HL-60 (cell line): ENCODE data around the gene RASAL1.
A peak's percentile ranks its signal among the peaks of the same experiment; 100 is the strongest.

Source experiments
- DNase-seq, 2 experiments: peaks; one replicate each; pipeline ENCODE4 v3.0.0-alpha.2; 2010 to 2020; ENCODE audit warnings: low read depth in 1 of 2, low spot score in 1 of 2
- H3K27ac ChIP-seq: fragments of 250-450 bp; sonication (Bioruptor Pico); replicated peaks from 2 replicates; pipeline ENCODE4 v1.5.1; 2020; ENCODE audit warnings: mild to moderate bottlenecking, moderate library complexity
- H3K27me3 ChIP-seq: fragments of 250-450 bp; sonication (Bioruptor Pico); 2 replicates; pipeline ENCODE4 v1.5.1; 2021; ENCODE audit warnings: mild to moderate bottlenecking, moderate library complexity; ENCODE audit not compliant: insufficient read depth, poor library complexity, severe bottlenecking
- H3K4me3 ChIP-seq: replicated peaks from 2 replicates; pipeline ENCODE4 v1.5.1; 2011; ENCODE audit warnings: mild to moderate bottlenecking, control low read depth, low read length; ENCODE audit not compliant: insufficient read depth
- CTCF ChIP-seq: IDR thresholded peaks from one replicate; pipeline ENCODE4 v1.5.1; 2011; ENCODE audit warnings: low read length, control low read depth, inconsistent platforms; ENCODE audit not compliant: insufficient read depth
- GABPA ChIP-seq: IDR thresholded peaks from 2 replicates; pipeline ENCODE4 v1.6.1; 2012; ENCODE audit warnings: low read depth
- POLR2AphosphoS5 ChIP-seq: IDR thresholded peaks from 2 replicates; pipeline ENCODE4 v1.6.1; 2012; ENCODE audit warnings: low read depth
- REST ChIP-seq: IDR thresholded peaks from 2 replicates; pipeline ENCODE4 v1.6.1; 2012; ENCODE audit warnings: low read depth; ENCODE audit not compliant: insufficient replicate concordance
- SPI1 ChIP-seq: IDR thresholded peaks from 2 replicates; pipeline ENCODE4 v1.6.1; 2012; ENCODE audit warnings: low read depth, mild to moderate bottlenecking, borderline replicate concordance

The RASAL1 gene

GRCh38 chr12:113094738-113095137 lies 40.8 kb downstream of the RASAL1 start:
- no peak overlapping the region for H3K4me3 ChIP-seq
- no peak overlapping the region for H3K27ac ChIP-seq
- TF ChIP-seq SPI1 (no peak), GABPA (no peak), POLR2AphosphoS5 (no peak)
- H3K27me3 ChIP-seq = peaks cover 3% of the 10 kb centered on the region
- DNase-seq = no peak

DNA sequence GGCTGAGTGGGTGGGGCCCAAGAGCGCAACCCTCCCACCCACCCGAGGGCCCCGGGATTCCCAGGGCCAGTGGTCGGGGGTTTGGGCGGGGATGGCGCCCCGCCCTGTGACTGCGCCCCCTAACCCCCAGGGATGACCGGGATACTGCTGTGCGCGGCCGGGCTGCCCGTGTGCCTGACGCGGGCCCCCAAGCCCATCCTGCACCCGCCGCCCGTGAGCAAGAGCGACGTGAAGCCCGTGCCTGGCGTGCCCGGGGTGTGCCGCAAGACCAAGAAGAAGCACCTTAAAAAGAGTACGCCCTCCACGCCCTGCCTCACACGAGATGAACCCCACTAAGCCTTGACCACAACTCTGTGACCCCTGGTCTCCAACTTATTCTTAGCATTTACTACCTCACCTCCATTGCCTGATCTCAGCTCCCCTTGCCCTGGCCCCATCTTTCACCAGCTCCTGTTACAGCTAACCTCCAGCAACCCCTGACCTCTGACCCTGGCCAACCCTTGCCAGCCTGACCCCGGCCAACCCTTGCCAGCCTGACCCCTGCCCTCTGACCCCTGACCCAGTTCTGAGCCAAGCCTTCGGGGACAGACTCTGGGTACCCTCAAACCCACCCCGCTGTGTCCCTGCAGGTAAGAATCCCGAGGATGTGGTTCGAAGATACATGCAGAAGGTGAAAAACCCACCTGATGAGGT lies 42.0 kb downstream of the RASAL1 start:
- no peak for DNase-seq
- Histone ChIP-seq H3K27ac (no peak overlapping the region), H3K27me3 (peaks cover 3% of the 10 kb centered on the region), H3K4me3 (no peak overlapping the region)
- TF ChIP-seq GABPA = no peak
- TF ChIP-seq POLR2AphosphoS5 = no peak
- no peak for TF ChIP-seq SPI1
- TF ChIP-seq REST = no peak
- no peak for TF ChIP-seq CTCF

DNA sequence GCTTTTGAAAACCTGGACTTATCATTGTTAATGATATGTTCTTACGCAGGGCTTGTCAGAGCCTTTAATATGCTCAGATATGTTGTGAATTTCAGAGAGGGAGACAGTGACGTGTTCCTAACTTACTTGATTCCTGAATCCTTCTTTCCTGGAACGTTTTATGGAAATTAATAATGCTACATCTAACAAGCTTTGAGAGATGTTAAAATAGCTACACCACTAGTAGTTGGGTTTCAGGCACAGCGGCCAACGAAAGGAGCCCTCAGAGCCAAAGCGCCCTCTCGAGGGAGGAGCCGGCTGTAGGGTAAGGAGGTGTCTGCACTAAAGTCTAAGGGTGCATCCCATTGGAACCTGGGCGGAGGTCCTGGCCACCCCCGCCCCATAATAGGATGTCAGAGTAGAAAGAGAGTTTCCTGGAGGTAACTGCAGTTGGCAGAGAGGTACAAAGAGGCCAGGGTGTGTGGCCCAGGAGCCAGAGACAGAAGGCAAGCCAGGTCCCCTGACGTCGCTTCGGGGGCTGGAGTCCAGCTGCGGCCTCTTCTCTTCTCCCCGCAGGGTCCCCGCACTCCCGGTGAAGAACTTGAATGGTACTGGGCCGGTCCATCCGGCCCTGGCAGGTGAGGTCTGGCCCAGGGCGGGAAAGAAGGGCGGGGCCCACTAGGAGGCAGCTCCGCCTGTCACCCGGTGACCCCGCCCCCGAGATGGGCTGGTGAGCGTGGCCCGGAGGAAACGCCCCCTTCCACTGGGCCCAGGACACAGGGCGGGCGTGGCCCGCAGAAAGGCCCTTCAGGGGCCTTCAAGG lies 42.8 kb downstream of the RASAL1 start:
- DNase-seq = peak in 1 of 2 experiments; percentile 19
- Histone ChIP-seq H3K27me3 (peaks cover 3% of the 10 kb centered on the region), H3K27ac (no peak overlapping the region), H3K4me3 (no peak overlapping the region)
- no peak for TF ChIP-seq SPI1
- peak; percentile 3 for TF ChIP-seq CTCF

DNA sequence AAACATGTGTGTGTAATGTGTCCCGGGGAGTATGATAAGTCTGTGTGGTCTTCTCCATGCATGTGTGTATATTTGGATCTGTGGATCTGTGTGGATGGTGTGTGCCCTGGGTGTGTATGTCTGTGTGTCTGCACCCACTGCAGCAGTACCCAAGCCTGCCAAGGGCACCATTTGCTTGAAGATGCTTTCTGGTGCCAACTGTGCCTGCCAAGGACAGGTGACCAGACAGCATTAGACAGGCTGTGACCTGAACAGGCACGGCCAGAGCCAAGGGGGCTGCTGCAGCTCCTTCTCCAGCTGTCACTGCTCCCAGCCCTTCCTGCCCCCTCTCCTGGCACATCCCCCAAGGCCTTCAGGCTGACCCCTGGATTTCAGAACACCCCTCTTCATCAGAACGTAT lies 44.1 kb downstream of the RASAL1 start:
- no peak for DNase-seq
- Histone ChIP-seq H3K27me3 (peaks cover 8% of the 10 kb centered on the region), H3K27ac (no peak overlapping the region), H3K4me3 (no peak overlapping the region)
- TF ChIP-seq CTCF = no peak
- TF ChIP-seq GABPA = no peak
- no peak for TF ChIP-seq REST
- no peak for TF ChIP-seq SPI1
- TF ChIP-seq POLR2AphosphoS5 = no peak
